Endothelial cell of umbilical vein (primary cell): ENCODE results near the gene GAN. TPM values are rescaled to one million over a fixed set of nuclear protein-coding genes. Genes with fewer than 3 reads are reported as not detected.

Source experiments
- BruUV-seq: library from RNA; stranded (reverse); fragments of 400-500 nt; replicated peaks from 2 replicates; lab custom pipeline; 2021; lab: Mats Ljungman, UMichigan
- CTCF ChIA-PET: fragments of 300-600, 350-600 bp; sonication (Branson Sonifier 250); formaldehyde crosslinking; loops from one replicate; lab custom pipeline; 2021; ENCODE audit warnings: antibody characterized with exemption, inconsistent platforms; lab: Charles Lee
- POLR2A ChIA-PET: fragments of 300-600, 350-600 bp; sonication (Branson Sonifier 250); formaldehyde crosslinking; loops from one replicate; lab custom pipeline; 2021; ENCODE audit warnings: antibody characterized with exemption, inconsistent platforms; lab: Charles Lee
- DNase-seq: peaks from one replicate; pipeline ENCODE4 v3.0.0-alpha.2; 2011; ENCODE audit warnings: low read depth, low spot score
- FAIRE-seq: peaks from 2 replicates; lab custom pipeline; 2011; peaks lifted over from hg19 to GRCh38; lab: Jason Lieb, UNC
- H2AFZ ChIP-seq: 2 replicates; pipeline ENCODE4 v1.6.0; 2012; ENCODE audit warnings: low read depth, low read length, control low read depth, inconsistent platforms
- H3K27ac ChIP-seq: 2 replicates; pipeline ENCODE4 v1.5.1; 2011; ENCODE audit warnings: low read depth, mild to moderate bottlenecking, control low read depth, low read length, moderate library complexity; ENCODE audit not compliant: insufficient read depth
- H3K27me3 ChIP-seq, 2 experiments: 2 replicates each; pipeline versions ENCODE4 v1.6.0 to v1.6.1; 2011; ENCODE audit warnings: low read length in 2 of 2, mixed read lengths in 1 of 2; ENCODE audit not compliant: control insufficient read depth in 2 of 2, insufficient read depth in 2 of 2
- H3K36me3 ChIP-seq, 2 experiments: 2 replicates in 1 of 2; 3 replicates in 1 of 2; pipeline ENCODE4 v1.5.1; 2011; ENCODE audit warnings: low read length in 2 of 2, mild to moderate bottlenecking in 1 of 2, moderate library complexity in 1 of 2; ENCODE audit not compliant: control insufficient read depth in 2 of 2, insufficient read depth in 2 of 2; ENCODE audit errors: extremely low read depth in 1 of 2
- H3K4me1 ChIP-seq: 3 replicates; pipeline ENCODE4 v1.5.1; 2011; ENCODE audit warnings: mild to moderate bottlenecking, low read length; ENCODE audit not compliant: control insufficient read depth, insufficient read depth; ENCODE audit errors: extremely low read depth
- H3K4me2 ChIP-seq: 2 replicates; pipeline ENCODE4 v1.6.1; 2011; ENCODE audit warnings: low read length, control low read depth, mixed read lengths; ENCODE audit not compliant: insufficient read depth
- H3K4me3 ChIP-seq, 3 experiments: fragments of 200-600 bp in 1 of 3; sonication (generic), shearing (Covaris generic) in 1 of 3; replicated peaks in 1 of 3; 2 replicates each; pipeline ENCODE4 v1.5.1; 2011 to 2016; ENCODE audit warnings: control low read depth in 3 of 3, low read length in 3 of 3, mild to moderate bottlenecking in 2 of 3, inconsistent platforms in 1 of 3, low read depth in 1 of 3, moderate library complexity in 1 of 3; ENCODE audit not compliant: insufficient read depth in 1 of 3
- H3K79me2 ChIP-seq: 2 replicates; pipeline ENCODE4 v1.6.0; 2012; ENCODE audit warnings: low read length, inconsistent platforms; ENCODE audit not compliant: control insufficient read depth, insufficient read depth
- H3K9ac ChIP-seq: replicated peaks from 2 replicates; pipeline ENCODE3; 2011; ENCODE audit warnings: low read length, control low read depth; ENCODE audit not compliant: insufficient read depth; ENCODE audit errors: extremely low read depth
- H3K9me1 ChIP-seq: replicated peaks from 3 replicates; pipeline ENCODE4 v1.6.0; 2011; ENCODE audit warnings: mild to moderate bottlenecking, low read length; ENCODE audit not compliant: control insufficient read depth, insufficient read depth; ENCODE audit errors: extremely low read depth
- H3K9me3 ChIP-seq: replicated peaks from 2 replicates; pipeline ENCODE4 v1.5.1; 2012; ENCODE audit warnings: low read length, inconsistent platforms; ENCODE audit not compliant: control insufficient read depth, insufficient read depth
- H4K20me1 ChIP-seq: replicated peaks from 2 replicates; pipeline ENCODE3; 2011; ENCODE audit warnings: mild to moderate bottlenecking, low read length; ENCODE audit not compliant: control insufficient read depth, insufficient read depth; ENCODE audit errors: extremely low read depth
- EZH2 ChIP-seq: IDR thresholded peaks from 2 replicates; pipeline ENCODE4 v1.6.1; 2012; ENCODE audit warnings: borderline replicate concordance, low read depth, mild to moderate bottlenecking, moderate library complexity, low read length, inconsistent platforms; ENCODE audit not compliant: severe bottlenecking
- FOS ChIP-seq: IDR thresholded peaks from 2 replicates; pipeline ENCODE4 v1.6.1; 2011; ENCODE audit warnings: mild to moderate bottlenecking, low read length, moderate library complexity, borderline replicate concordance; ENCODE audit not compliant: insufficient read depth
- GATA2 ChIP-seq: IDR thresholded peaks from 2 replicates; pipeline ENCODE4 v1.7.0; 2011; ENCODE audit warnings: low read depth, mild to moderate bottlenecking, moderate library complexity, mixed read lengths, low read length; ENCODE audit not compliant: insufficient read length, insufficient read depth
- JUN ChIP-seq: IDR thresholded peaks from 2 replicates; pipeline ENCODE4 v1.6.1; 2011; ENCODE audit warnings: borderline replicate concordance, low read depth; ENCODE audit not compliant: insufficient read length, insufficient read depth
- MYC ChIP-seq: IDR thresholded peaks from one replicate; pipeline ENCODE4 v1.6.1; 2011; ENCODE audit warnings: mild to moderate bottlenecking, low read depth, low read length
- POLR2A ChIP-seq: IDR thresholded peaks from 2 replicates; pipeline ENCODE4 v1.6.1; 2012; ENCODE audit warnings: low read depth, mild to moderate bottlenecking, control low read depth, low read length
- POLR2AphosphoS5 ChIP-seq: IDR thresholded peaks from 2 replicates; pipeline ENCODE4 v1.6.1; 2012; ENCODE audit warnings: low read depth, mild to moderate bottlenecking, control low read depth, low read length, moderate library complexity; ENCODE audit not compliant: insufficient read depth
- dilution Hi-C: fragments of 300-500 bp; cut with MboI; formaldehyde crosslinking; loops from one replicate; pipeline ENCODE4 v1.15.0; 2019; ENCODE audit warnings: low sequenced_read_pairs; ENCODE audit not compliant: extremely low pct_ligation_motif_present
- intact Hi-C: fragments of 100-400 bp; cut with micrococcal nuclease; formaldehyde crosslinking; loops from one replicate; pipeline ENCODE4 v1.10.0; 2022
- polyA plus RNA-seq, 4 experiments: library from polyadenylated mRNA; depleted of rRNA in 3 of 4; stranded (reverse) in 3 of 4; unstranded in 1 of 4; fragments of >200 nt; gene quantifications; 2 replicates each; pipeline versions ENCODE4 v1.2.1 to v1.2.3, GENCODE V29; 2011 to 2012; ENCODE audit warnings: missing spikeins in 1 of 4
- total RNA-seq: library from RNA; stranded (reverse); gene quantifications from 2 replicates; pipeline ENCODE4 v1.2.3, GENCODE V29; 2021
- TF ChIP-seq, protein P1 (sequence below): IDR thresholded peaks from 2 replicates; pipeline ENCODE4 v1.6.1; 2011; ENCODE audit not compliant: insufficient read depth, insufficient read length
- TF ChIP-seq, protein P2 (sequence below), 2 donors: IDR thresholded peaks; 1 replicate in 1 of 2; 2 replicates in 1 of 2; pipeline ENCODE4 v1.5.1; 2011; ENCODE audit warnings: low read length in 2 of 2, mild to moderate bottlenecking in 2 of 2, moderate library complexity in 2 of 2, control low read depth in 1 of 2, inconsistent platforms in 1 of 2, low read depth in 1 of 2; ENCODE audit not compliant: insufficient read depth in 1 of 2; ENCODE audit errors: extremely low read depth in 1 of 2

The GAN gene
- total and polyA plus RNA-seq, 2 donors (not counting 3 experiments of a cell fraction or from before 2014, with no cell fraction given): 1.8 to 11.1 TPM

DNA sequence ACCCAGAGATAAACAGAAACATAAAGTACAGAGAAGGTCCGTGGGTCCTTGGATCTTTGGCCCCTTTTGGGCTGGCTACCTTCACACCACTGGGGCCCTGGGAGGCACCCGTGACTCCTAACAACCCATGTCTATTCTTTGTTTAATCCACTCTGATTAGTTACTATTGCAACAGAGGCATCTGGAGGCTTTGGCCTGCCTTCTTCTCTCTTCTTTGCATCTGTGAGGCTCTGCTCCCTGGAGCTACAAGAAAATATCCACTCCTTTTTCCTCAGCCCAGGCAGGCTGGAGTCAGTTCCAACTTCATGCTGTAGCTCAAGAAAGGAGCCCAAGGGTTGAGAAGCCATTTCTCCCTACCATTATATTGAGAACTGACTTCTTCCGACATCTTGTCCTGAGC is 120.3 kb downstream of the GAN start:
- no peak overlapping the region for H3K4me3 ChIP-seq
- H3K4me2 ChIP-seq: no peak overlapping the region
- no peak overlapping the region for H3K9ac ChIP-seq
- TF ChIP-seq FOS (no peak), POLR2AphosphoS5 (no peak), EZH2 (no peak), MYC (no peak), JUN (no peak), GATA2 (no peak), POLR2A (no peak)
- TF ChIP-seq, protein P1, sequence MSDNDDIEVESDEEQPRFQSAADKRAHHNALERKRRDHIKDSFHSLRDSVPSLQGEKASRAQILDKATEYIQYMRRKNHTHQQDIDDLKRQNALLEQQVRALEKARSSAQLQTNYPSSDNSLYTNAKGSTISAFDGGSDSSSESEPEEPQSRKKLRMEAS: no peak
- TF ChIP-seq, protein P2, sequence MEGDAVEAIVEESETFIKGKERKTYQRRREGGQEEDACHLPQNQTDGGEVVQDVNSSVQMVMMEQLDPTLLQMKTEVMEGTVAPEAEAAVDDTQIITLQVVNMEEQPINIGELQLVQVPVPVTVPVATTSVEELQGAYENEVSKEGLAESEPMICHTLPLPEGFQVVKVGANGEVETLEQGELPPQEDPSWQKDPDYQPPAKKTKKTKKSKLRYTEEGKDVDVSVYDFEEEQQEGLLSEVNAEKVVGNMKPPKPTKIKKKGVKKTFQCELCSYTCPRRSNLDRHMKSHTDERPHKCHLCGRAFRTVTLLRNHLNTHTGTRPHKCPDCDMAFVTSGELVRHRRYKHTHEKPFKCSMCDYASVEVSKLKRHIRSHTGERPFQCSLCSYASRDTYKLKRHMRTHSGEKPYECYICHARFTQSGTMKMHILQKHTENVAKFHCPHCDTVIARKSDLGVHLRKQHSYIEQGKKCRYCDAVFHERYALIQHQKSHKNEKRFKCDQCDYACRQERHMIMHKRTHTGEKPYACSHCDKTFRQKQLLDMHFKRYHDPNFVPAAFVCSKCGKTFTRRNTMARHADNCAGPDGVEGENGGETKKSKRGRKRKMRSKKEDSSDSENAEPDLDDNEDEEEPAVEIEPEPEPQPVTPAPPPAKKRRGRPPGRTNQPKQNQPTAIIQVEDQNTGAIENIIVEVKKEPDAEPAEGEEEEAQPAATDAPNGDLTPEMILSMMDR (IDR thresholded peaks at IDR 0.05; ENCODE audit: extremely low read depth in 1 of 2, insufficient read depth in 1 of 2, low read depth in 1 of 2, low read length in 2 of 2): no peak
- H3K27ac ChIP-seq: no peak overlapping the region
- peaks cover 8% of the 10 kb centered on the region for H3K4me1 ChIP-seq
- no peak overlapping the region for H2AFZ ChIP-seq
- CTCF ChIA-PET: interaction anchor here (1.1 kb wide), 1 partner anchor 35 kb away, joined by 3 read pairs; no protein-coding TSS in a partner anchor
- no peaks in the 10 kb centered on the region for H3K36me3 ChIP-seq
- intact Hi-C loops (no loop called here), dilution Hi-C loops (no loop called here)
- H3K27me3 ChIP-seq: peaks cover 0 to 2% of the 10 kb centered on the region in 2 experiments
- no peaks in the 10 kb centered on the region for H3K79me2 ChIP-seq
- no peaks in the 10 kb centered on the region for H4K20me1 ChIP-seq
- no peaks in the 10 kb centered on the region for H3K9me3 ChIP-seq
- BruUV-seq: no TSS peak
- DNase-seq (no peak), FAIRE-seq (no peak)
- POLR2A ChIA-PET: no interaction called here
- H3K9me1 ChIP-seq: no peaks in the 10 kb centered on the region
